ENCODE measurements around the gene KDM4C.

GRCh38 chr9:6926436-6926835 lies 168.7 kb downstream of the KDM4C start:
- TF ChIP-seq, protein P1, sequence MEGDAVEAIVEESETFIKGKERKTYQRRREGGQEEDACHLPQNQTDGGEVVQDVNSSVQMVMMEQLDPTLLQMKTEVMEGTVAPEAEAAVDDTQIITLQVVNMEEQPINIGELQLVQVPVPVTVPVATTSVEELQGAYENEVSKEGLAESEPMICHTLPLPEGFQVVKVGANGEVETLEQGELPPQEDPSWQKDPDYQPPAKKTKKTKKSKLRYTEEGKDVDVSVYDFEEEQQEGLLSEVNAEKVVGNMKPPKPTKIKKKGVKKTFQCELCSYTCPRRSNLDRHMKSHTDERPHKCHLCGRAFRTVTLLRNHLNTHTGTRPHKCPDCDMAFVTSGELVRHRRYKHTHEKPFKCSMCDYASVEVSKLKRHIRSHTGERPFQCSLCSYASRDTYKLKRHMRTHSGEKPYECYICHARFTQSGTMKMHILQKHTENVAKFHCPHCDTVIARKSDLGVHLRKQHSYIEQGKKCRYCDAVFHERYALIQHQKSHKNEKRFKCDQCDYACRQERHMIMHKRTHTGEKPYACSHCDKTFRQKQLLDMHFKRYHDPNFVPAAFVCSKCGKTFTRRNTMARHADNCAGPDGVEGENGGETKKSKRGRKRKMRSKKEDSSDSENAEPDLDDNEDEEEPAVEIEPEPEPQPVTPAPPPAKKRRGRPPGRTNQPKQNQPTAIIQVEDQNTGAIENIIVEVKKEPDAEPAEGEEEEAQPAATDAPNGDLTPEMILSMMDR (IDR thresholded peaks at IDR 0.05) = no peak
- no peak for TF ChIP-seq POLR2AphosphoS5 (IDR thresholded peaks at IDR 0.05; ENCODE audit: low read depth, low read length)
- TF ChIP-seq SIN3A (IDR thresholded peaks at IDR 0.05; ENCODE audit: borderline replicate concordance, insufficient read depth, low read depth, low read length) = no peak
